ENCODE data around the gene SIGMAR1. TPM values are rescaled to one million over a fixed set of nuclear protein-coding genes. Genes with fewer than 3 reads are reported as not detected.

SIGMAR1 gene
- total RNA-seq, 1 experiment from 2014 or later: 178 TPM

Small RNAs within 50 kb of the gene (small RNA-seq; reads per million reads assigned to genes)
- not detected for gene CCL27

Other genes with a start within 250 kb of the SIGMAR1 start
- 12.1 and 13.5 TPM in 2 replicates for gene FAM219A, start 179.2 kb downstream of the SIGMAR1 start, total RNA-seq (2014; rRNA removed; shearing (Covaris generic))
- gene DNAI1, start 179.0 kb downstream of the SIGMAR1 start, total RNA-seq (2014; rRNA removed; shearing (Covaris generic)): not detected in 2 replicates
- gene ENHO, start 114.8 kb downstream of the SIGMAR1 start, total RNA-seq (2014; rRNA removed; shearing (Covaris generic)): 5.0 TPM in 2 replicates
- not detected in 2 replicates for gene CNTFR, start 48.1 kb downstream of the SIGMAR1 start, total RNA-seq (2014; rRNA removed; shearing (Covaris generic))
- gene RPP25L, start 25.7 kb downstream of the SIGMAR1 start, total RNA-seq (2014; rRNA removed; shearing (Covaris generic)): 30.3 and 43.1 TPM in 2 replicates
- gene DCTN3, start 17.3 kb downstream of the SIGMAR1 start, total RNA-seq (2014; rRNA removed; shearing (Covaris generic)): 104 and 105 TPM in 2 replicates
- gene ARID3C, start 8.7 kb downstream of the SIGMAR1 start, total RNA-seq (2014; rRNA removed; shearing (Covaris generic)): not detected in 2 replicates
- 11.2 and 15.0 TPM in 2 replicates for gene GALT, start 8.9 kb upstream of the SIGMAR1 start, total RNA-seq (2014; rRNA removed; shearing (Covaris generic))
- gene IL11RA, start 14.4 kb upstream of the SIGMAR1 start, total RNA-seq (2014; rRNA removed; shearing (Covaris generic)): 4.8 and 6.2 TPM in 2 replicates
- gene CCL27, start 24.9 kb upstream of the SIGMAR1 start, total RNA-seq (2014; rRNA removed; shearing (Covaris generic)): 0.26 TPM in 1 of 2 replicates, not detected in the other
- not detected in 2 replicates for gene CCL19, start 53.5 kb upstream of the SIGMAR1 start, total RNA-seq (2014; rRNA removed; shearing (Covaris generic))
- not detected in 2 replicates for gene CCL21, start 72.3 kb upstream of the SIGMAR1 start, total RNA-seq (2014; rRNA removed; shearing (Covaris generic))

Data from HT1080 (cell line).